ENCODE results near the gene ST8SIA5. TPM values are rescaled to one million over a fixed set of nuclear protein-coding genes. Genes with fewer than 3 reads are reported as not detected.

ST8SIA5 gene
- total and polyA plus RNA-seq, 10 of the 15 experiments (the other 5 are each of a cell fraction or from before 2014, with no cell fraction given), result 0.02 to 0.32 (median 0.12) TPM; not detected in 1

GRCh38 chr18:46659484-46659883 is 97.4 kb downstream of the ST8SIA5 start:
- H2AFZ ChIP-seq (ENCODE audit: control insufficient read depth, low read depth, low read length), result no peak overlapping the region
- intact Hi-C loops (cut with micrococcal nuclease; ENCODE audit: unreplicated experiment) (loop anchor here (2.0 to 10.0 kb wide), 2 partner anchors 255 to 371 kb away; partner anchors contain the start of genes KATNAL2 and PIAS2), in situ Hi-C loops (cut with MboI) (loop anchor here (5.0 kb wide), 2 partner anchors 382 to 512 kb away; no protein-coding TSS in a partner anchor)
- no peak for TF ChIP-seq EED (IDR thresholded peaks at IDR 0.05; ENCODE audit: low read depth)
- no peak for TF ChIP-seq ZNF24 (IDR thresholded peaks at IDR 0.05)
- TF ChIP-seq CBX3 (IDR thresholded peaks at IDR 0.05; ENCODE audit: borderline replicate concordance, low read depth), result no peak
- no peak for TF ChIP-seq BMI1 (IDR thresholded peaks at IDR 0.05; ENCODE audit: borderline replicate concordance)
- TF ChIP-seq FOXK2 (IDR thresholded peaks at IDR 0.05), result no peak
- no peak for TF ChIP-seq SUPT20H (IDR thresholded peaks at IDR 0.05; ENCODE audit: borderline replicate concordance, control insufficient read depth, low read depth, low read length)
- TF ChIP-seq NFYA (IDR thresholded peaks at IDR 0.05; ENCODE audit: borderline replicate concordance, low read depth, low read length), result no peak
- no peak for TF ChIP-seq BRCA1 (IDR thresholded peaks at IDR 0.05; ENCODE audit: low read depth, low read length)
- TF ChIP-seq ZNF207 (IDR thresholded peaks at IDR 0.05; ENCODE audit: borderline replicate concordance), result no peak
- no peaks in the 10 kb centered on the region for H4K20me1 ChIP-seq (ENCODE audit: control insufficient read depth, insufficient read depth)
- H3K4me3 ChIP-seq, result no peak overlapping the region
- FAIRE-seq (no peak), ATAC-seq (no peak), DNase-seq (ENCODE audit: low read depth, low spot score) (no peak)
- no TSS peak for BruUV-seq (replicated peaks)
- RAD21 ChIA-PET (ENCODE audit: unreplicated experiment), result no interaction called here
- no peaks in the 10 kb centered on the region for H3K4me1 ChIP-seq (ENCODE audit: control insufficient read depth, insufficient read depth, low read length)
- no peak overlapping the region for H3K27ac ChIP-seq (ENCODE audit: control insufficient read depth, insufficient read depth)
- no peaks in the 10 kb centered on the region for H3K9me3 ChIP-seq (replicated peaks; ENCODE audit: control insufficient read depth, insufficient read depth, low read length)
- SMC1A ChIA-PET (ENCODE audit: uncharacterized antibody, unreplicated experiment), result interaction anchor here (0.6 kb wide), 1 partner anchor 441 kb away, joined by 3 read pairs; no protein-coding TSS in a partner anchor
- no peak overlapping the region for H3K9ac ChIP-seq (ENCODE audit: control insufficient read depth, insufficient read depth, low read length)
- CTCF ChIA-PET, result interaction anchor here (2.5 to 5.3 kb wide), 3 partner anchors 104 to 512 kb away, joined by 8 to 72 read pairs (median 16); no protein-coding TSS in a partner anchor
- POLR2A ChIA-PET, result no interaction called here
- WGBS (ENCODE audit: insufficient coverage, insufficient replicate concordance, low lambda C conversion rate, missing lambda C conversion rate), result 60% methylated on average over 3 of the region's 3 CpGs
- H3K79me2 ChIP-seq (ENCODE audit: control insufficient read depth, insufficient read depth, low read length), result no peaks in the 10 kb centered on the region
- H3K27me3 ChIP-seq (replicated peaks in 1 of 2; ENCODE audit: control insufficient read depth in 2 of 2, insufficient read depth in 2 of 2, low read length in 1 of 2), result 0 out of 4 replicates have a peak, but pooled peaks cover 0 to 3% of the 10 kb centered on the region in 2 experiments
- H3K4me2 ChIP-seq (ENCODE audit: control insufficient read depth, insufficient read depth), result no peak overlapping the region
- no peaks in the 10 kb centered on the region for H3K36me3 ChIP-seq (ENCODE audit: control insufficient read depth in 2 of 2, insufficient read depth in 2 of 2, low read length in 1 of 2)
